ENCODE data around the gene SSTR1. TPM values are rescaled to one million over a fixed set of nuclear protein-coding genes. Genes with fewer than 3 reads are reported as not detected.

SSTR1 gene
- total RNA-seq, 1 donor from 2014 or later, result not detected

- no peak overlapping the region for H3K27ac Mint-ChIP-seq (ENCODE audit: unreplicated experiment)
- no peaks in the 10 kb centered on the region for H3K27me3 Mint-ChIP-seq (ENCODE audit: unreplicated experiment)
- TF ChIP-seq CTCF (IDR thresholded peaks at IDR 0.05), result no peak
- no peaks in the 10 kb centered on the region for H3K4me1 Mint-ChIP-seq (ENCODE audit: unreplicated experiment)
- no peak for DNase-seq (ENCODE audit: extremely low spot score, unreplicated experiment)
- H3K36me3 Mint-ChIP-seq (ENCODE audit: unreplicated experiment), result no peaks in the 10 kb centered on the region
- no peak overlapping the region for H3K4me3 Mint-ChIP-seq (ENCODE audit: unreplicated experiment)
- peaks cover 4% of the 10 kb centered on the region for H3K9me3 Mint-ChIP-seq (ENCODE audit: unreplicated experiment)
These were observed 32.0 kb upstream of the SSTR1 start for GRCh38 chr14:38175658-38176057.

- Mint-ChIP-seq H3K36me3 (ENCODE audit: unreplicated experiment) (no peaks in the 10 kb centered on the region), H3K4me1 (ENCODE audit: unreplicated experiment) (no peaks in the 10 kb centered on the region), H3K4me3 (ENCODE audit: unreplicated experiment) (no peak overlapping the region), H3K27me3 (ENCODE audit: unreplicated experiment) (no peaks in the 10 kb centered on the region), H3K9me3 (ENCODE audit: unreplicated experiment) (peaks cover 4% of the 10 kb centered on the region), H3K27ac (ENCODE audit: unreplicated experiment) (no peak overlapping the region)
- DNase-seq (ENCODE audit: extremely low spot score, unreplicated experiment), result no peak
- TF ChIP-seq CTCF (IDR thresholded peaks at IDR 0.05), result no peak
These were observed 31.3 kb upstream of the SSTR1 start for GRCh38 chr14:38176379-38176778.

- Mint-ChIP-seq H3K9me3 (ENCODE audit: unreplicated experiment) (no peaks in the 10 kb centered on the region), H3K27me3 (ENCODE audit: unreplicated experiment) (no peaks in the 10 kb centered on the region), H3K27ac (ENCODE audit: unreplicated experiment) (no peak overlapping the region), H3K4me3 (ENCODE audit: unreplicated experiment) (no peak overlapping the region), H3K4me1 (ENCODE audit: unreplicated experiment) (no peaks in the 10 kb centered on the region), H3K36me3 (ENCODE audit: unreplicated experiment) (no peaks in the 10 kb centered on the region)
- DNase-seq (ENCODE audit: extremely low spot score, unreplicated experiment), result no peak
- no peak for TF ChIP-seq CTCF (IDR thresholded peaks at IDR 0.05)
These were observed 23.6 kb upstream of the SSTR1 start for GRCh38 chr14:38184132-38184531.

- TF ChIP-seq CTCF (IDR thresholded peaks at IDR 0.05), result no peak
- H3K27me3 Mint-ChIP-seq (ENCODE audit: unreplicated experiment), result no peaks in the 10 kb centered on the region
- no peak overlapping the region for H3K27ac Mint-ChIP-seq (ENCODE audit: unreplicated experiment)
These were observed 22.0 kb upstream of the SSTR1 start for GRCh38 chr14:38185671-38186070.

GRCh38 chr14:38186216-38186615, 21.5 kb upstream of the SSTR1 start:
- peaks cover 5% of the 10 kb centered on the region for H3K27me3 Mint-ChIP-seq (ENCODE audit: unreplicated experiment)
- no peak for TF ChIP-seq CTCF (IDR thresholded peaks at IDR 0.05)
- no peak overlapping the region for H3K27ac Mint-ChIP-seq (ENCODE audit: unreplicated experiment)
- H3K4me3 Mint-ChIP-seq (ENCODE audit: unreplicated experiment), result no peak overlapping the region
- H3K36me3 Mint-ChIP-seq (ENCODE audit: unreplicated experiment), result no peaks in the 10 kb centered on the region
- no peaks in the 10 kb centered on the region for H3K9me3 Mint-ChIP-seq (ENCODE audit: unreplicated experiment)
- no peaks in the 10 kb centered on the region for H3K4me1 Mint-ChIP-seq (ENCODE audit: unreplicated experiment)
- no peak for DNase-seq (ENCODE audit: extremely low spot score, unreplicated experiment)

More at GRCh38 chr14:38185671-38186070, 22.0 kb upstream of the SSTR1 start:
- Mint-ChIP-seq H3K9me3 (ENCODE audit: unreplicated experiment) (no peaks in the 10 kb centered on the region), H3K36me3 (ENCODE audit: unreplicated experiment) (no peaks in the 10 kb centered on the region), H3K4me3 (ENCODE audit: unreplicated experiment) (no peak overlapping the region), H3K4me1 (ENCODE audit: unreplicated experiment) (no peaks in the 10 kb centered on the region)
- DNase-seq (ENCODE audit: extremely low spot score, unreplicated experiment), result no peak

Data from osteocyte (in vitro differentiated cells).